Small intestine (tissue), 7 donors: ENCODE measurements around the gene FNDC3B. TPM values are rescaled to one million over a fixed set of nuclear protein-coding genes. Genes with fewer than 3 reads are reported as not detected.

Experiments used
- DNase-seq, 2 donors: peaks; one replicate each; pipeline versions ENCODE4 v3.0.0 to v3.0.0-alpha.2; 2013
- FAIRE-seq: peaks from 2 replicates; lab custom pipeline; 2012; peaks lifted over from hg19 to GRCh38; lab: Jason Lieb, UNC
- H3K27ac ChIP-seq, 3 donors: one replicate each; pipeline ENCODE4 v1.5.1; 2013; ENCODE audit warnings: low read length in 2 of 3, mild to moderate bottlenecking in 2 of 3, control low read depth in 1 of 3, inconsistent platforms in 1 of 3, low read depth in 1 of 3, moderate library complexity in 1 of 3
- H3K27me3 ChIP-seq, 3 donors: one replicate each; pipeline ENCODE4 v1.6.1; 2013; ENCODE audit warnings: low read length in 3 of 3, inconsistent platforms in 1 of 3; ENCODE audit not compliant: control insufficient read depth in 3 of 3, insufficient read depth in 3 of 3
- H3K36me3 ChIP-seq, 3 donors: one replicate each; pipeline ENCODE4 v1.6.1; 2013; ENCODE audit warnings: low read length in 3 of 3, inconsistent platforms in 1 of 3, low read depth in 1 of 3, mild to moderate bottlenecking in 1 of 3, moderate library complexity in 1 of 3; ENCODE audit not compliant: control insufficient read depth in 3 of 3, insufficient read depth in 2 of 3
- H3K4me1 ChIP-seq, 3 donors: one replicate each; pipeline ENCODE4 v1.6.1; 2013; ENCODE audit warnings: low read length in 2 of 3, inconsistent platforms in 1 of 3, low read depth in 1 of 3, mild to moderate bottlenecking in 1 of 3, moderate library complexity in 1 of 3; ENCODE audit not compliant: control insufficient read depth in 3 of 3, insufficient read depth in 2 of 3
- H3K4me3 ChIP-seq, 3 donors: one replicate each; pipeline ENCODE4 v1.5.1; 2013; ENCODE audit warnings: low read length in 3 of 3, control low read depth in 1 of 3, inconsistent platforms in 1 of 3, low read depth in 1 of 3, mild to moderate bottlenecking in 1 of 3, moderate library complexity in 1 of 3
- H3K9me3 ChIP-seq, 2 donors: one replicate each; pipeline ENCODE4 v1.6.1; 2013; ENCODE audit warnings: low read depth in 1 of 2, low read length in 1 of 2; ENCODE audit not compliant: control insufficient read depth in 2 of 2, insufficient read depth in 1 of 2
- WGBS, 3 donors: extraction: QIAGEN DNeasy Blood & Tissue Kit; methylation state at CpG; one replicate each; pipeline ENCODE4 v1.1.7; 2013; 5-methylcytosine and 5-hydroxymethylcytosine counted together
- polyA plus RNA-seq, 4 donors: library from polyadenylated mRNA; stranded (reverse) in 3 of 4; unstranded in 1 of 4; fragments of 200-250 nt in 3 of 4; fragments of 120-200 nt in 1 of 4; gene quantifications; one replicate each; pipeline versions ENCODE4 v1.2.1 to v1.2.3, GENCODE V29; 2013
- donor health status: healthy with polysubstance abuse.
- donor health status: control.
- donor health status: control.
- donor health status: Bipolar disorder and iron deficiency.
- donor health status: healthy.

FNDC3B gene
- polyA plus RNA-seq, 4 donors: 6.0 to 24.7 (median 10.1) TPM

DNA sequence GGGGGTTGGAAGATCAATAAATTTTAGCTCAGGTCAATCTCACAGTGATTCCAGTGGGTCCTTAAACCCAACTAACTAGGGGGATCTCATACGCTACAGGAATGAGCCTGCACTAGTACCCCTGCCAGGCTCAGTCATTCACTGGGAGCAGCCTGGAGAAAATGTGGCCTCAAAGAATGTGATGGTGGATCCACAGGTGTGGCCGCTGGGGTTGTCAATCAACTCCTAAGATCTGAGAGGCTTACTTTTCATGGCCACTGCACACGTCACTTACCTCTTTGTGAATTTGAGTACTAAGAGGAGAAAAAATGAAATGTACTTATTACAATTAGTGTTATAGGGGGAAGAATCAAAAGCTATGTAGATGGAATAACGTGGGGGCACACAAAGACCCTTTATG lies 17.5 kb upstream of the FNDC3B start:
- Histone ChIP-seq H3K4me3 (no peak overlapping the region), H3K27me3 (no peaks in the 10 kb centered on the region), H3K27ac (no peak overlapping the region), H3K4me1 (no peaks in the 10 kb centered on the region), H3K36me3 (no peaks in the 10 kb centered on the region), H3K9me3 (no peaks in the 10 kb centered on the region)
- DNase-seq (no peak), FAIRE-seq (no peak)
- WGBS, 3 donors: 91 to 92% (median 91%) methylated on average over 4 of the region's 4 CpGs

DNA sequence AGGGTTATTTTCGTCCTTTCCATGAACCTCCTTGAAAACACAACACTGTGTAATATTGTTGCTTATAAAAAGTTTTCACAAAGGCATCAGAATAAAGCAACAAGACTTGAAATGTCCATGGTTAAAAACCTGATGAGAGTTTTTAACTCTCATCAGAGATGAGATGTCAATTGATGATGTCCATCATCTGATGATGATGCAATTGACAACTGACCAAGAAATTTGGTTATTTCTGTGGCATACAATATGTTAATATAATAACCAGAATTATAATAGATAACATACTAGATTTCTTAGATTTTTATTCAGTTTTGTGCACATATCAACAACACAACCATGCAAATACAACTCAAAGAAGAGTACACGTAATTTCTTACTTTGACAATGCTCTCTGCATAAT lies 15.5 kb upstream of the FNDC3B start:
- WGBS, 3 donors: 84 to 86% (median 85%) methylated on average over 2 of the region's 2 CpGs
- H3K4me1 ChIP-seq: no peaks in the 10 kb centered on the region
- H3K27ac ChIP-seq: no peak overlapping the region
- H3K36me3 ChIP-seq: no peaks in the 10 kb centered on the region
- H3K9me3 ChIP-seq: no peaks in the 10 kb centered on the region
- no peak for FAIRE-seq
- H3K4me3 ChIP-seq: no peak overlapping the region
- no peaks in the 10 kb centered on the region for H3K27me3 ChIP-seq
- no peak for DNase-seq

DNA sequence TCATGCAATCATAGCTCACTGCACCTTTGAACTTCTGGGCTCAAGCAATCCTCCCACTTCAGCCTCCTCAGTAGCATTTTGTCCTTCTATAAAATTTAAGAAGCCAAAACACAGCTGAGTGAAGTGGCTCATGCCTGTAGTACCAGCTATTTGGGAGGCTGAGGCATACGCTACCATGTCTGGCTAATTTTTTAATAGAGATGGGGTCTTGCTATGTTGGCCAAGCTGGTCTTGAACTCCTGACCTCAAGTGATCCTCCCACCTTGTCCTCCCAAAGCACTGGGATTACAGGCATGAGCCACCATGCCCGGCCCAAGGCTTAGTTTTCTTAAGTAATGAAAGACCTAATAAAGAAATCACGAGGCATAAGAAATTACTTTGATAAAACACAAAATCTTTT lies 14.7 kb upstream of the FNDC3B start:
- no peak for FAIRE-seq

DNA sequence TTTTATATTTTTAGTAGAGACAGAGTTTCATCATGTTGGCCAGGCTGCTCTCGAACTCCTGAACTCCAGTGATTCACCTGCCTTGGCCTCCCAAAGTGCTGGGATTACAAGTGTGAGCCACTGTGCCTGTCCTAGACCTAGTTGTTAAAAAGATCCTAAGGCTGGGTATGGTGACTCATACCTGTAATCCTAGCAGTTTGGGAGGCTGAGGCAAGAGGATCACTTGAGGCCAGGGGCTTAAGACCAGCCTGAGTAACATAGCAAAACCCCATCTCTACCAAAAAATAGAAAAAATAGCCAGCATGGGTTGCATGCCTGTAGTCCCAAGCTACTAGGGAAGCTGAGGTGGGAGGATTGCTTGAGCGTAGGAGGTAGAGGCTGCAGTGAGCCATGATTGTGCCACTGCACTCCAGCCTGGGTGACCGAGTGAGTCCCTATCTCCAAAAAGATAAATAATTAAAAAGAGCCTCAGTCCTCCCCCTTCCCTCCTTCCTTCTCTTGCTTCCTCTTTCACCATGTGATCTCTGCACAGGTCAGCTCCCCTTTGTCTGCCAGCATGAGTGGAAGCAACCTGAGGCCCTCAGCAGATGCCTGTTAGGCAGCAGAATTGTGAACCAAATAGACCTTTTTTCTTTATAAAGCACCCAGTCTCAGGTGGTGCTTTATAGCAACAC lies 9.8 kb upstream of the FNDC3B start:
- FAIRE-seq (no peak), DNase-seq (no peak)
- no peak overlapping the region for H3K4me3 ChIP-seq
- no peaks in the 10 kb centered on the region for H3K27me3 ChIP-seq
- H3K27ac ChIP-seq: no peak overlapping the region
- 85 to 91% (median 85%) methylated on average over 3 of the region's 3 CpGs for WGBS, 3 donors
- H3K4me1 ChIP-seq: no peaks in the 10 kb centered on the region
- no peaks in the 10 kb centered on the region for H3K9me3 ChIP-seq
- no peaks in the 10 kb centered on the region for H3K36me3 ChIP-seq

More for the DNA sequence above, 14.7 kb upstream of the FNDC3B start:
- H3K27ac ChIP-seq: no peak overlapping the region
- no peaks in the 10 kb centered on the region for H3K9me3 ChIP-seq
- H3K36me3 ChIP-seq: no peaks in the 10 kb centered on the region
- DNase-seq: no peak
- H3K4me1 ChIP-seq: no peaks in the 10 kb centered on the region
- WGBS, 3 donors: 94 to 96% (median 96%) methylated on average over 3 of the region's 3 CpGs
- no peaks in the 10 kb centered on the region for H3K27me3 ChIP-seq
- H3K4me3 ChIP-seq: no peak overlapping the region

DNA sequence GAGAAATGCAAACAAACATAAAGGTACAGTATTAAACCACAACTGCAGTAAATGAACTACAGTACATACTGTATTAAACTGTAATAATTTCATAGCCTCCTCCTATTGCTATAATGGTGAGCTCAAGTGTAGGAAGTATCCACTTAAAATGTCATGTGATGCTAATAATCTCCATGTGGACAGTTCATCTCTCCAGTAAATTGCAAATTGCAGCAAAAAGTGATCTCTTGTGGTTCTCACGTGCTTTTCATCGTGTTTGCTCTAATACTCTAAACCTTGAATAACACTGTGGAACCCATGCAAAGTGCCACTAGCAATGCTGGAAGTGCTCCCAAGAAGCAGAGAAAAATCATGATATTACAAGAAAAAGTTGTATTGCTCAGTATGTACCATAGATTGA lies 9.2 kb upstream of the FNDC3B start:
- 81 to 93% (median 90%) methylated on average over 2 of the region's 2 CpGs for WGBS, 3 donors
- H3K27ac ChIP-seq: no peak overlapping the region

DNA sequence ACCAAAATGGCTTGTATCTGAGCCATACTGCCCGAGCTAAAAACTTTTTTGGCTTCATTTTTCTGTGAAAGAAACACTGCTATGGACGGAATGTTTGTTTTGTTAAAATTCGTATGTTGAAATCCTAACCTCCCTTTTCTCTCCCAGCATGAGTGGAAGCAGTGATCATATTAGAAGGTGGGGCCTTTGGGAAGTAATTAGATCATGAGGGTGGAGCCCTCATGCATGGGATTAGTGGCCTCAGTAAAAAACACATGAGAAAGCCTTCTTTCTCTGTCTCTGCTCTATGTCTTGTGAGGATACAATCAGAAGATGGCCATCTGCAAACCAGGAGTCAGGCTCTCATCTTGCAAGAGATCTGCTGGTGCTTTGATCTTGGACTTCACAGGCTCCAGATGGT lies 7.4 kb upstream of the FNDC3B start:
- no peaks in the 10 kb centered on the region for H3K27me3 ChIP-seq
- DNase-seq: no peak
- no peak for FAIRE-seq
- 77 to 88% (median 80%) methylated on average over 3 of the region's 3 CpGs for WGBS, 3 donors
- H3K27ac ChIP-seq: no peak overlapping the region
- no peak overlapping the region for H3K4me3 ChIP-seq
- no peaks in the 10 kb centered on the region for H3K4me1 ChIP-seq
- H3K9me3 ChIP-seq: no peaks in the 10 kb centered on the region
- H3K36me3 ChIP-seq: no peaks in the 10 kb centered on the region

More for the DNA sequence above, 9.2 kb upstream of the FNDC3B start:
- Histone ChIP-seq H3K4me3 (no peak overlapping the region), H3K9me3 (no peaks in the 10 kb centered on the region), H3K4me1 (no peaks in the 10 kb centered on the region), H3K36me3 (no peaks in the 10 kb centered on the region), H3K27me3 (no peaks in the 10 kb centered on the region)
- DNase-seq: no peak
- no peak for FAIRE-seq

DNA sequence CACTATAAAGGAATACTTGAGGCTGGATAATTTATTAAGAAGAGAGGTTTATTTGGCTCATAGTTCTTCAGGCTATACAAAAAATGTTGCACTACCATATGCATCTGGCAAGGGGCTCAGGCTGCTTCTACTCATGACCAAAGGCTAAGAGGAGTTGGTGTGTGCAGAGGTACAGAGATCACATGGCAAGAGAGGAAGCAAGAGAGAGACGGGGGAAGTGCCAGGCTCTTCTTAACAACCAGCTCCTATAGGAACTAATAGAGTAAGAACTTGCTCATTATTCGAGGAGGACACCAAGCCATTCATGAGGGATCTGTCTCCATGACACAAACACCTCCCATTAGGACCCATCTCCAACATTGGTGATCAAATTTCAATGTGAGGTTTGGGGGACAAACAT lies 6.0 kb upstream of the FNDC3B start:
- no peaks in the 10 kb centered on the region for H3K36me3 ChIP-seq
- no peaks in the 10 kb centered on the region for H3K9me3 ChIP-seq
- no peak overlapping the region for H3K27ac ChIP-seq
- FAIRE-seq (no peak), DNase-seq (no peak)
- no peak overlapping the region for H3K4me3 ChIP-seq
- peaks cover 0 to under 1% (median 0%) of the 10 kb centered on the region in 3 donors for H3K4me1 ChIP-seq
- H3K27me3 ChIP-seq: no peaks in the 10 kb centered on the region
- 81 to 94% (median 84%) methylated on average over 2 of the region's 2 CpGs for WGBS, 3 donors

DNA sequence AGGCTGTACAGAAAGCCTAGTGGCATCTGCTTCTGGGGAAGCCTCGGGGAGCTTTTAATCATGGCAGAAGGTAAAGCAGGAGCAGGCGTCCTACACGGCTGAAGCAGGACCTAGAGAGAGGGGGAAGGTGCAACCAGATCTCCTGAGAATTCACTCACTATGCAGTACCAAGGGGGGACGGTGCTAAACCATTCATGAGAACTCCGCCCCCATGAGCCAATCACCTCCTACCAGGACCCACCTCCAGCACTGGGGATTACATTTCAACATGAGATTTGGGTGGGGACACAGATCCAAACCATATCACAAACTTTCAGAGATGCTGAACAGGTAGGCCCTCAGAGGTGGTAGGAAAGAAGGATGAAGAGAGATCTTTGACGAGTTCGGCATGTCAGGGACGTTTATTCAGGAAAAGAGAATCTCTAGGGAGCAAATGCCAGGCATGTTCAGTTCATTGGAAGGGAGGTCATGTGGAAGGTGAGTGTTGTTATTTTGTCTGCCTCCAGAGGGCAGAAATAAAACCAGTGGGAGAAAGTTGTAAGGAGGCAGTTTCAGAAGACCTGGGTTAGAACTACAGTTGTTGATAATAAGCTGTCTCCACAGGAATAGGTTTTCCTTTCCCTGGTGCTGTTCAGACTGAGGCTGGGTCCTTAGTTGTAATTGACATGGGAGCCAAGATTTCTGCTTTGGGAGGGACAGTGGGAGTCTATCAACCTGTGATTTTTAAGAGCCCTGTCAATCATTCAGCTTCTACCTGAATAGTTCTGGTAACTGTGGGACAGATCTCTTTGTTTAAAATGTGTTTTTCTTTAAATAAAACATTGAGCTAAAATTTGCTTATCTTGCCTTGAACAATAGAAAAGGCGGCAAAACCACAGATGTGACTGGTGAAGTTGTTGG lies 4.3 kb upstream of the FNDC3B start:
- Histone ChIP-seq H3K4me3 (no peak overlapping the region), H3K4me1 (peaks cover 0 to 10% (median 0%) of the 10 kb centered on the region in 3 donors), H3K9me3 (no peaks in the 10 kb centered on the region), H3K36me3 (no peaks in the 10 kb centered on the region), H3K27me3 (no peaks in the 10 kb centered on the region), H3K27ac (no peak overlapping the region)
- FAIRE-seq (no peak), DNase-seq (peak; percentile 68 to 70)
- WGBS, 3 donors: 74 to 86% (median 82%) methylated on average over 9 of the region's 9 CpGs
